Esophagus mucosa (tissue), 1 donor: ENCODE results near the gene HOXA2. TPM values are rescaled to one million over a fixed set of nuclear protein-coding genes. Genes with fewer than 3 reads are reported as not detected.

ENCODE experiments used
- ATAC-seq: fragments of 200-7000 bp; cut with Tn5 transposase; one replicate; pipeline ENCODE4 v1.9.1; 2020
- total RNA-seq: library from RNA; stranded (reverse); gene quantifications from one replicate; pipeline ENCODE4 v1.2.4, GENCODE V29; 2023
- donor health status: DM: yes; HTN: yes; CAD: no.

The HOXA2 gene
- total RNA-seq, 1 donor from 2014 or later, result 1.1 TPM

DNA sequence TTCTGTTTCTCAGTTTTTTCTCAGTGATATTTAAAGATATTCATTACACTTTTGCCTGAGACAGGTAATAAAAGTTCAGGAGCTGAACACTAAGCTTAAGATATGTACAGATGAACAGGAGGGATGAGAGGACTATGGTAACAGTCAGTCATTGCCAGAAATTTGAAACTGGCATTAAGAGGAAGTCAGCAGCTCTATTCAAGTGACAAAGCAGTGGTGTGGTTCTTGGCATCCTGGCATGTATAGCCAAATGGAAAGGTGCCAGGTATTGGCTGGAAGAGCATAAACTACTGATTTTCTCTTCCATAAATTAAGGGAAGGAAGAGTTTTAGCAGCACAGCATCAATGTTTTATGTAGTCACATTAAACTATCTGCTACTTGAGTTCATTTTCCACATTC, 29.4 kb downstream of the HOXA2 start:
- ATAC-seq, result no peak

GRCh38 chr7:27071622-27072390, 30.7 kb downstream of the HOXA2 start:
- no peak for ATAC-seq

GRCh38 chr7:27068259-27068658, 34.2 kb downstream of the HOXA2 start:
- ATAC-seq, result no peak

- peak; percentile 26 for ATAC-seq
These were observed 36.3 kb downstream of the HOXA2 start for GRCh38 chr7:27066148-27066547.

GRCh38 chr7:27065709-27066108, 36.8 kb downstream of the HOXA2 start:
- no peak for ATAC-seq

DNA sequence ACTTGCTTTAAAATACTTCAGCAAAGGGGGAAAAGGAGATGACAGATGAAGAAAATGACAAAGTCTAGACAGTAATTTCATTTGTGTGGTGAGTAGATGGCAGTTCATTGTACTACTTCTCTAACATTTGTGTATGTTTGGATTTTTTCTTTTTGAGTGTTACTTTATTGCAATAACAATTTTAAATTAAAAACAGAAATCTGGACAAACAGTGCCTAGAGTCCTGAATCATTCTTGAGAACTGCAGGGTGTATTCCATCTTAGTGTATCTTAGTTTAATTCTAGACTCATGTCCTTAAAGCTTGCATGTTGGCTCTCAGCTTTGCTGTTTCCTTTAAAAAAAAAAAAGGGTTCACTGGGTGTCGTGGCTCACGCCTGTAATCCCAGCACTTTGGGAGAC, 37.8 kb downstream of the HOXA2 start:
- no peak for ATAC-seq

DNA sequence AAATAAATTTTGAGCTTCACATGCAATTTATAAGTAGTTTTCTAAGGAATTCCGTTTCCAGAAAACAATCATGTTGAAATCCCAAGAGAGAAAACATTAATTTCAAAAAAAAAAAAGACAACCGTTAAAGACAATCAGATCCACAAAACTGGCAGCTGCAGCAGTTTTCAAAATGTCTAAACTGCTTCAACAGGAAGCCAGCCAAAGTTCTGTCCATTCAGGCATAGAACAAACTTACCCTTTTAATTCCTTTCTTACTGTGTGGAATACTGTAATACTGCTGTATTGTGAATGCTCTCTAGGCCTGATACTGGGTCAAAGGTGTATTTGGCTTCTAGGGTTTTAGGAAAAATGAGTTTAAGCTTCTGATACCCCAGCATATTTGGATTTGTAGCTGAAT, 38.3 kb downstream of the HOXA2 start:
- ATAC-seq, result no peak

- ATAC-seq, result no peak
These were observed 39.5 kb downstream of the HOXA2 start for GRCh38 chr7:27062946-27063345.

DNA sequence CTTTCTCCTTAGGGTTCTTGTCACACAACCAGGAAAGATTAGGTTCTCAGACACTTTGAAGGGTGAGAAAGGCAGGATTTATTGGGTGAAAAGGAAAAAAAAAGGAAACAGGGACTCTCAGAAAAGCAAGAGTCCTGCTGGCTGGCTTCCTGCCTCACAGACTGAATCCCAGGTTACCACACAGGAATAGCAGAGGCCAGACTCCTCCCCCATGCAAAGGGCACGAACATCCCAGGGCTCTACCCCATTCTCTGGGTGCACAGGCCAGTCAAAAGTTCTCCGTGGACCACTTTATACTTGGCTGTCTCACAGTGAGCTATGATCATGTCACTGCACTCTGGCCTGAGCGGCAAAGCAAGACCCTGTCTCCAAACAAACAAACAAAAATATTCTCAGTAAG, 49.3 kb downstream of the HOXA2 start:
- no peak for ATAC-seq

DNA sequence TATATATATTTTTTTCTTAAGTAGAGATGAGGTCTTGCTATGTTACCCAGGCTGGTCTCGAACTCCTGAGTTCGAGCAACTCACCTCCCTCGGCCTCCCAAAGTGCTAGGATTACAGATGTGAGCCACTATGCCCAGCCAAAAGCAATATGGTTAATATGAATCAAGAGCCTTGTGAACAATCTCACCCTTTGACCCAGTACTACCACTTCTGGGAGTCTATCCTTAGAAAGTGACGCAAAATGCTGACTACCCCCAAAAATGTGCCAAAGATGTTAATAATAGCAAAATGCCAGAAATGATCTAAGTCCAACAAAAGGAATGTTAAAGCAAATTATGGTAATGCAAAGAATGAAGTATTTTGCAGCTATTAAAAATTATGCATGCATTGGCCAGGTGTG, 51.0 kb downstream of the HOXA2 start:
- ATAC-seq, result no peak

Other genes starting within 250 kb of the HOXA2 start
- gene SKAP2, start 238.1 kb downstream of the HOXA2 start, total RNA-seq, result 22.2 TPM
- gene HOXA1, start 6.7 kb downstream of the HOXA2 start, total RNA-seq, result 3.2 TPM
- 5.5 TPM for gene HOXA4, start 28.1 kb upstream of the HOXA2 start, total RNA-seq
- gene HOXA5, start 41.0 kb upstream of the HOXA2 start, total RNA-seq, result 5.6 TPM
- gene HOXA6, start 45.1 kb upstream of the HOXA2 start, total RNA-seq, result 1.7 TPM
- 5.4 TPM for gene HOXA3, start 49.9 kb upstream of the HOXA2 start, total RNA-seq
- 5.2 TPM for gene HOXA7, start 54.0 kb upstream of the HOXA2 start, total RNA-seq
- 1.7 TPM for gene HOXA9, start 62.9 kb upstream of the HOXA2 start, total RNA-seq
- 1.1 TPM for gene HOXA10, start 71.6 kb upstream of the HOXA2 start, total RNA-seq
- gene HOXA11, start 82.5 kb upstream of the HOXA2 start, total RNA-seq, result not detected
- gene HOXA13, start 97.4 kb upstream of the HOXA2 start, total RNA-seq, result not detected
- gene EVX1, start 140.1 kb upstream of the HOXA2 start, total RNA-seq, result not detected